GM23248 (cell line): ENCODE data around the gene MAP3K20.

Experiments used
- EZH2 ChIP-seq: fragments of 200-600 bp; sonication (generic); IDR thresholded peaks from 2 replicates; pipeline ENCODE4 v1.6.1; 2018; ENCODE audit warnings: antibody characterized with exemption, mild to moderate bottlenecking; ENCODE audit not compliant: insufficient read depth, poor library complexity, severe bottlenecking
- EZH2phosphoT487 ChIP-seq: fragments of 200-600 bp; sonication (generic); IDR thresholded peaks from 2 replicates; pipeline ENCODE4 v1.6.1; 2018; ENCODE audit warnings: antibody characterized with exemption, moderate library complexity, mild to moderate bottlenecking, low read depth; ENCODE audit not compliant: insufficient read depth

GRCh38 chr2:173202570-173202969 lies 126.9 kb downstream of the MAP3K20 start:
- TF ChIP-seq EZH2 (no peak), EZH2phosphoT487 (no peak)
